ENCODE data around the gene BAZ2B. TPM values are rescaled to one million over a fixed set of nuclear protein-coding genes. Genes with fewer than 3 reads are reported as not detected.

The BAZ2B gene
- total RNA-seq, 1 donor from 2014 or later: 69.8 TPM

- H3K27me3 ChIP-seq (ENCODE audit: insufficient read depth, low read length): no peaks in the 10 kb centered on the region
- DNase-seq (ENCODE audit: low read depth): no peak
- peak overlapping the region; percentile 100 for H3K4me3 Mint-ChIP-seq (ENCODE audit: unreplicated experiment)
- H3K79me2 ChIP-seq (ENCODE audit: insufficient read depth, low read length): peaks cover 47% of the 10 kb centered on the region
- no peak overlapping the region for H2AFZ ChIP-seq (ENCODE audit: low read depth, low read length)
- H3K4me1 Mint-ChIP-seq (ENCODE audit: low read depth, unreplicated experiment): peaks cover 9% of the 10 kb centered on the region
- peaks cover 8% of the 10 kb centered on the region for H3K4me1 ChIP-seq (ENCODE audit: insufficient read depth, low read length)
- H3K36me3 Mint-ChIP-seq (ENCODE audit: low read depth, unreplicated experiment): peaks cover 2% of the 10 kb centered on the region
- H3K9me3 ChIP-seq (ENCODE audit: insufficient read depth, low read depth, low read length): no peaks in the 10 kb centered on the region
- H3K27me3 Mint-ChIP-seq (ENCODE audit: low read depth, unreplicated experiment): no peaks in the 10 kb centered on the region
- H3K9ac ChIP-seq (ENCODE audit: low read length): peak overlapping the region; percentile 94
- no peaks in the 10 kb centered on the region for H3K36me3 ChIP-seq (ENCODE audit: insufficient read depth, low read length)
- peak overlapping the region; percentile 88 for H3K4me3 ChIP-seq (ENCODE audit: insufficient read depth, low read depth, low read length)
- TF ChIP-seq EZH2 (IDR thresholded peaks at IDR 0.05; ENCODE audit: insufficient read depth, low read length) (no peak), CTCF (IDR thresholded peaks at IDR 0.05; ENCODE audit: insufficient read depth, low read depth, low read length) (no peak)
- FAIRE-seq: no peak
- H3K9me3 Mint-ChIP-seq (ENCODE audit: unreplicated experiment): no peaks in the 10 kb centered on the region
- H3K27ac ChIP-seq (ENCODE audit: low read depth, low read length): peak overlapping the region; percentile 98
- peak overlapping the region; percentile 99 for H3K27ac Mint-ChIP-seq (ENCODE audit: unreplicated experiment)
- peak overlapping the region; percentile 92 for H3K4me2 ChIP-seq (ENCODE audit: low read length)
- no peaks in the 10 kb centered on the region for H4K20me1 ChIP-seq (ENCODE audit: insufficient read depth, low read length)
These were observed 752 bp upstream of the BAZ2B start for GRCh38 chr2:159617100-159617499.

- Mint-ChIP-seq H3K27ac (ENCODE audit: unreplicated experiment) (peak overlapping the region; percentile 99), H3K36me3 (ENCODE audit: low read depth, unreplicated experiment) (no peaks in the 10 kb centered on the region), H3K27me3 (ENCODE audit: low read depth, unreplicated experiment) (no peaks in the 10 kb centered on the region), H3K4me1 (ENCODE audit: low read depth, unreplicated experiment) (peaks cover 12% of the 10 kb centered on the region), H3K9me3 (ENCODE audit: unreplicated experiment) (no peaks in the 10 kb centered on the region), H3K4me3 (ENCODE audit: unreplicated experiment) (peak overlapping the region; percentile 100)
- peak overlapping the region; percentile 37 for H2AFZ ChIP-seq (ENCODE audit: low read depth, low read length)
- H3K27me3 ChIP-seq (ENCODE audit: insufficient read depth, low read length): no peaks in the 10 kb centered on the region
- no peak for FAIRE-seq
- H3K4me3 ChIP-seq (ENCODE audit: insufficient read depth, low read depth, low read length): peak overlapping the region; percentile 88
- no peaks in the 10 kb centered on the region for H3K9me3 ChIP-seq (ENCODE audit: insufficient read depth, low read depth, low read length)
- H3K9ac ChIP-seq (ENCODE audit: low read length): peak overlapping the region; percentile 94
- TF ChIP-seq CTCF (IDR thresholded peaks at IDR 0.05; ENCODE audit: insufficient read depth, low read depth, low read length) (no peak), EZH2 (IDR thresholded peaks at IDR 0.05; ENCODE audit: insufficient read depth, low read length) (no peak)
- H3K4me2 ChIP-seq (ENCODE audit: low read length): peak overlapping the region; percentile 92
- peaks cover 62% of the 10 kb centered on the region for H3K79me2 ChIP-seq (ENCODE audit: insufficient read depth, low read length)
- peaks cover 8% of the 10 kb centered on the region for H3K4me1 ChIP-seq (ENCODE audit: insufficient read depth, low read length)
- no peaks in the 10 kb centered on the region for H4K20me1 ChIP-seq (ENCODE audit: insufficient read depth, low read length)
- peak overlapping the region; percentile 98 for H3K27ac ChIP-seq (ENCODE audit: low read depth, low read length)
- H3K36me3 ChIP-seq (ENCODE audit: insufficient read depth, low read length): no peaks in the 10 kb centered on the region
- peak; percentile 88 for DNase-seq (ENCODE audit: low read depth)
These were observed 722 bp downstream of the BAZ2B start for GRCh38 chr2:159615367-159616285.

All from astrocyte (in vitro differentiated cells and primary cell).